NCI-H82 (cell line): ENCODE measurements around the gene DPH2.

ENCODE experiments used
- DNase-seq: peaks from one replicate; lab custom pipeline; 2025; lab: John Stamatoyannopoulos, UW

The DPH2 gene

DNA sequence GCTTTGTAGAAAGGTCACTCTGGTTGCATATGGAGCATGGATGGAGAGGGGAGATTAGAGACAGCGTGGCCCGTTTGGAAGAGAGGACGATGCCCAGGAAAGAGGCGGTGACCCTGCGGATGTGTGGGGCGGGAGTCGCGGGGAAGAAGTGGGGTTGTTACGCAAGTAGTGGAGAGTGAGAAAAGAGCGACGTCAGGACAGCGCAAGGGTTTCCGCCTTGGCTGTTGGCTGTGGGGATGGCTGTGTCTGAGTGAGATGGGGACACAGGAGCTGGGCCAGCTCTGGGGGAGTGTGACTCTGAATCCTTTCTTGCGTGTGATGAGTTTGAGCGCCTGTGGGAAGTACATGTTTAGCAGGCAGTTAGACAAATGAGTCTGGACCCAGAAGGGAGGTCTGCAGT lies 13.0 kb downstream of the DPH2 start:
- DNase-seq: no peak

DNA sequence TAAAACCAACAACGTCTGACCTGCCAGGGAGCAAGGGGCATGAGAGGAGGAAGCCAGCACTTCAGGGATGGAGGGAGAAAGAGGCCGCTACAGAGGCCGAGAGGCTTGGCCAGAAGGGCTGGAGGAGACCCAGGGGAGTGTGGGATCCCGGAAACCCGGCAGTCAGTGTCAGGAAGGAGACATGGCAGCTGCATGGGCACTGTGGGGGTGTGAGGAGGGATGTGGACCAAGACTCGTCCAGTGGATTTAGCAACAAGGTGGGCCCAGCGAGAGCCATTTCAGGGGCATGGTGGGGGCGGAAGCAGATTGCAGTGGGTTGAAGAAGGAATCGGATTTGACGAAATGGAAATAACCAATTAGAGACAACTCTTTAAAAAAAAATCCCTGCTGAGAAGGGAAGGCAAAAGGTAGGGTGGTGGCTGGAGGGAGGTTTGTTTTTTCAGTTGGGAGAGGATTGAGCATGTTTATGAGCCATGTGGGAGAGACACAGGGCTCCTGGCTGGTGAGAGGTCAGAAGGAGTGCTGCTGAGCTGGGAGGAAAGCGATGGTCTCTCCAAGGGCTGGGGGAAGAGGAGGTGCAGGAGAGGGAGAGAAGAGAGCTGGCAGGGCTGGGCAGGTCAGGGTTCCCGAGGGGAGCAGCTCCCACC lies 13.6 kb downstream of the DPH2 start:
- no peak for DNase-seq

DNA sequence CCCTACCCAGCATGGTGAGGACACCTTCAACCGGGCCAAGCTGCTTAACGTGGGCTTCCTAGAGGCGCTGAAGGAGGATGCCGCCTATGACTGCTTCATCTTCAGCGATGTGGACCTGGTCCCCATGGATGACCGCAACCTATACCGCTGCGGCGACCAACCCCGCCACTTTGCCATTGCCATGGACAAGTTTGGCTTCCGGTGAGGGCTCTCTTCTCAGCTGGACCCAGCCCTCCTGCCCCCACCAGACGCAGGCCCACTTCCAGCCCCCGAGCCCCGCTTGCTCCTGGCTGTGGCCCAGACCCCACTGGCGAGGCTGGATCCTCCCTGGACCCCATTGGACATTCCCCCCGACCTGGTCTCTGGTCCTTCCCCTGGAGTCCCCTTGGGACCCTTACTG lies 15.0 kb downstream of the DPH2 start:
- DNase-seq: no peak

DNA sequence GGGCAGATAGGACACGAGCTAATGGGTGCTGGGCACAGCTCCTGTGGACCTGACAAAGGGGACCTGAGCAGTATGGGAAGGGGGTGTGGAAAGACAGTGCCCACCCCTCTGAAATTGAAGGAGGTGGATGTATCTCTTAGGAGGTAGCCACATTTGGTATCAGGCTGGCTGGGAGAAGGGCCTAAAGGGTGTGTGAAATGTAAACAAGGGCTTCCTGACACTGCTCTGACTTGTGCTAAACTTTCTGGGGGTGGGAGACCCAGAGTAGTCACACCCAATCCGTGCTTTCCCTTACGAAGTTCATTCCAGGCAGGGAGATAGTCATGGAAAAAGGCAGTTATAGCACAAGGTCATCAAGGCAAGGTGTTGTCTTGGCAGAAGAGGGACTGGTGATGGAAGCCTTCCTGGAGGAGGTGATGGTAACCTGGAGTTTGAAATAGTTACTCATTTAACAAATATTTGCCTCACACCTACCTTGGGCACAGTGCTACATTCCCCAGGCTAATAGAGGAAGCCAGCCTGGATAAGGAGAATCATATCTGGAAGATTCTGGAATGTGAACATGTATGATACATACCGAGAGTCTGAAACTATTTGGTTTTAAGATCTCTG lies 16.3 kb downstream of the DPH2 start:
- no peak for DNase-seq

DNA sequence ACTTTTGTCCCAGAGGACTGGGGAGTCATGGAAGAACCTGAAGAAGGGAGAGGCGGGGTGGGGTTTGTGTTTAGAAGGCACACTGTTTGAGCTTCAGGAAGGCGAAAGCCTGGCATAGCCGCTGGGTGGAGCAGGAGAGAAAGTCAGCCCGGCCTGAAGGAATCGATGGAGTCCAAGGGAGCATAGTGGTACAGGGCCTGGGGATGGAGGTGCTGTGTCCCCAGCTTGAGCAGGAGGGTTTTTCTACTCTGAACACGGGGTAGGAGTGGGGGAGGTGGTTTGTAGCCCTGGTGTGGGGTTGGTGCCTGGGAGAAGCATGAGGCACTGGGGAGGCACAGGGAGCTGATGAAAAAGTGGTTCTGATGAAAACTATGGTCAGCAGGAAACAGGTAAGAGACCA lies 16.9 kb downstream of the DPH2 start:
- no peak for DNase-seq

DNA sequence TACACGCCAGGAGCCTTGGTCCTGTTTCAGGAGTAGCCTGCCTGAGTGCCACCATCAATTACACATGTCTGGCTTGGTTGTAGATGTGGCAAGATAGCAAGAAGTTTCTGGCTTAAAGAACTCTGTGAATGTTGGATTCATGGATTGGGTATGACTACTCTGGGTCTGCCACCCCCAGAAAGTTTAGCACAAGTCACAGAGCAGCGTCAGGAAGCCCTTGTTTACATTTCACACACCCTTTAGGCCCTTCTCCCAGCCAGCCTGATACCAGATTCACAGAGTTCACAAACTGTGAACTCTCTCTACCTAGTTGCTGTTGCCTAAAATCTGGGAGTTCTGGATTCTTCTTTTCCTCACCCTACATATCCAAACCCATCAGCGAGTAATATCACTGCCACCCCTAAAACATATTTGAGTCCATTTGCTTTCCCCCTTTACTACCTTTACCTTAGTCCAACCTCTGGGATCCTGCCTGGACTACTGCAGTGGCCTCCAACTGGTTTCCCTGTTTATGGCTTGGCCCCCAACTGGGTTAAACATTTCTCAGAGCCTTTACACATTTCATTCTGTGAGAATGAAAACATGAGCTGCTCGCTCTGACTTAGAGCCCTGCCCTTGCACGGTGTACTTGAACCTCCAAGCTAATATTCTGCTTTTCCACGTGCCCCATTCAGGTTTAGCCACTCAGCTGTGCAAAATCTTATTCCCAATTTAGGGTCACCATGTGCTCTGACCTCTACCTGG lies 17.5 kb downstream of the DPH2 start:
- no peak for DNase-seq

DNA sequence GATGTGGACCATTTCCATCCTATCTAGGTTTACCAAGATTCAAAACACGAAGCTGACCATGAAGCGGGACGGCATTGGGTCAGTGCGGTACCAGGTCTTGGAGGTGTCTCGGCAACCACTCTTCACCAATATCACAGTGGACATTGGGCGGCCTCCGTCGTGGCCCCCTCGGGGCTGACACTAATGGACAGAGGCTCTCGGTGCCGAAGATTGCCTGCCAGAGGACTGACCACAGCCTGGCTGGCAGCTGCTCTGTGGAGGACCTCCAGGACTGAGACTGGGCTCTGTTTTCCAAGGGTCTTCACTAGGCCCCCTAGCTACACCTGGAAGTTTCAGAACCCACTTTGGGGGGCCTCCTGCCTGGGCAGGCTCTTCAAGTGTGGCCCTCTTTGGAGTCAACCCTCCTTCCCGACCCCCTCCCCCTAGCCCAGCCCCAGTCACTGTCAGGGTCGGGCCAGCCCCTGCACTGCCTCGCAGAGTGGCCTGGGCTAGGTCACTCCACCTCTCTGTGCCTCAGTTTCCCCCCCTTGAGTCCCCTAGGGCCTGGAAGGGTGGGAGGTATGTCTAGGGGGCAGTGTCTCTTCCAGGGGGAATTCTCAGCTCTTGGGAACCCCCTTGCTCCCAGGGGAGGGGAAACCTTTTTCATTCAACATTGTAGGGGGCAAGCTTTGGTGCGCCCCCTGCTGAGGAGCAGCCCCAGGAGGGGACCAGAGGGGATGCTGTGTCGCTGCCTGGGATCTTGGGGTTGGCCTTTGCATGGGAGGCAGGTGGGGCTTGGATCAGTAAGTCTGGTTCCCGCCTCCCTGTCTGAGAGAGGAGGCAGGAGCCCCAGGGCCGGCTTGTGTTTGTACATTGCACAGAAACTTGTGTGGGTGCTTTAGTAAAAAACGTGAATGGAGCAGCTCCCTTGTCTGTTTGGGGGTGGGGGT lies 20.7 kb downstream of the DPH2 start:
- DNase-seq: peak; percentile 59

DNA sequence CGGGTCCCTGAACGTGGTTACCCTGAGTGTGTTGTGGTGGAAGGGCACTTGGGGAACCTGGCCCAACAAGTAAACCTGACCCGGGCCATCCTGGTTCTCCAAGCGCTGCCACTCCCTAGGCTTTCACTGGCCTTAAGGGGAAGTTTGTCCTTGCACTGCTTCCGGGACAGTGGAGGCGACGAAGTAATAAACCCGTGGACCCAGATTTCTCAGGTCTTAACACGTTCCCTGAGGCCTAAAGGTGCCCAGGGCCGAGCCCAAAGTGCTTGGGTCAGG lies 21.3 kb downstream of the DPH2 start:
- no peak for DNase-seq

DNA sequence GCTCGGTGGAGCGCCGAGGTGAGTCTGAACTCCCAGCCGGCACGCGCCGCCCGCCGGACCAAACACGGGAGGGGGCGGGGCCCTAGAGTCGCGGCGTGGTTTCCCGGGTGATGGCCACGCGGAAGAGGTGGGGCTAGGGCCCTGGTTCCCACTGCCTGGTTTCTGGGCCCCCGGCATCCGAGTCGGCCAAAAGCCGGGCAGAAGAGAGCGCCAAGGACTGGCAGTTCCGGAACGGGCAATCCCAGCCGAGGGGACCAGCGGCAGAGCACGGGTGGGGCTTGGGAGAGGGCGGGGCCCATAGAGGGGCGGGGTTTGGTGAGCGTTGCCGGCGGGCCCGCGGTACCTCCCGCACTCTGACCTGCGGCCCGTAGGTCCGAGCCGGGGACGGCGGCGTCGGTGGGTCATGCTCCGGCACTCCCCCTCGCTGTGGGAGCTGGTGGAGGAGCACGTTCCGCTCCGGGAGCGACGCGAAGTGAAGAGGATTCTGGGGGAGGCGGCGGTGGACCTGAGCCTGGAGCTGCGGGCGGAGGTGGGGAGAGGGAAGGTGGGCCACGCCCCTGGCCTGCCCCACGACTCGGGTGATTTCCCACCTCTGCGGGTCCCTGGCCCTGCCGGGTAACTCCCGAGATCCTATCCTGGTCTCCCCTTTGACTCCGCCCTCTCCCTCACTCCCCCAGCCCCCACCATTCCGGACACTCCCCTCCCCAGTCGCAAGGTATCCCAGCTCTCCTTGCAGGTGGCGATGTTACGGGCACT lies 21.8 kb downstream of the DPH2 start, which contains the start of gene CCDC24:
TSS of gene CCDC24 (plus strand) at position 124 of the 756 bp plus-strand sequence. CDS start at position 404, 280 bp downstream.
- peak; percentile 83 for DNase-seq

DNA sequence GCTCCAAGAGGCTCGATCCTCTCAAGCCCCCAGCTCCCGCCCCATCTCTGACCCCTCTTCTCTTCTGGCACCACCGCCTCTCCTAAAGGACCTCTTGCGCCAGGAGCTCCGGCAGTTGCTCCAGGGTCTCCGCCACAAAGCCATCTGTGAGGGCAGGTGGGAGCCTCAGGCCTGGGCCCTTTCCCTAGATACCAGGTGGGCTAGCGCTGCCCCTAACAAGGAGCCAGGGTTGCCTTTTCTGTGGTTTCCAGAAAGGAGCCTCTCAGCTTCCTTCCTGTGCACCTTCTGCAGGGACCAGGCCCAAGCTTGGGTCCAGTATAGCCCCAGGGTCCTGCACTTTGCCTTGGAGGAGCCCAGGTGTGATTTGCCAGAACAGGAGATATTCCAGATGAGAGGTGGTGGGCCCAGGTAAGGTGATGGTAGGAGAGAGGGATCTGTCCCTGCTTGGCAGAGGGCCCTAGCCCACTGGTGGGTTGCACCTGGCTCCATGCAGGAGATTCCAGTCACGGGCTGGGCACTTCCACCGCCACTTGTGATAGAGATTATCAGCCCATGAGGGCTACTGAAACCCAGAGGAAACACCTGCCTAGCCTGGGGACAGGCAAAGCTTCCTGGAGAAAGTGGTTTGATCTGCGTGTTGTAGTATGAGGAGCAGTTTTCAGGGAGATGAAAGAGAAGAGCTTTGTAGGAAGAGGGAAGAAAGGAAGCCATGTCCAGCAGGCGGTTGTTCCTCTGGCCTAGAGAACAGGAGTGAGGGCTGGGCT lies 22.6 kb downstream of the DPH2 start:
- DNase-seq: no peak

DNA sequence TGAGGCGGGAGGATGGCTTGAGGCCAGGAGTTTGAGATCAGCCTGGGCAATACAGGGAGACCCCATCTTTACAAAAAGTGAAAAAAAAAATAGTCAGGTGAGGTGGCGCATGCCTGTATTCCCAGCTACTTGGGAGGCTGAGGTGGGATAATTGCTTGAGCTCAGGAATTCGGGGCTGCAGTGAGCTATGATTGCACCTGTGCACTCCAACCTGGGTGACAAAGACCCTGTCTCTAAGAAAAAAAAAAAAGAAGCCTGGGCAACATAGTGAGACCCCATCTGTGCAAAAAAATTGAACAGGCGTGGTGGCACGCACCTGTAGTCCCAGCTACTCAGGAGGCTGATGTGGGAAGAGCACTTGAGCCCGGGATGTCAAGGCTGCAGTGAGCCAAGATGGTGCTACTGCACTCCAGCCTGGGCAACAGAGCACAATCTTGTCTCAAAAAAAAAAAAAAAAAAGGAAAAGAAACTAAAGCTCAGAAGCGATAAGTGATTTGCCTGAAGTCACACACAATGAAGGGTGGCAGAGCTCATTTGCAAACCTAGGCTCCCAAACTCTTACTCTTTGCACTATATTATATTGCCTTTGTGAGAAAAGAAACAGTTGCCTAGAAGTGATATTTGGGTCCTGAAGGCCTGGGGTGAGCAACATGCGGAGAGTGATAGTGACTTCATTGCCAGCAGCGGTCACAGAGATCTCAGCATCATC lies 23.6 kb downstream of the DPH2 start:
- DNase-seq: no peak

DNA sequence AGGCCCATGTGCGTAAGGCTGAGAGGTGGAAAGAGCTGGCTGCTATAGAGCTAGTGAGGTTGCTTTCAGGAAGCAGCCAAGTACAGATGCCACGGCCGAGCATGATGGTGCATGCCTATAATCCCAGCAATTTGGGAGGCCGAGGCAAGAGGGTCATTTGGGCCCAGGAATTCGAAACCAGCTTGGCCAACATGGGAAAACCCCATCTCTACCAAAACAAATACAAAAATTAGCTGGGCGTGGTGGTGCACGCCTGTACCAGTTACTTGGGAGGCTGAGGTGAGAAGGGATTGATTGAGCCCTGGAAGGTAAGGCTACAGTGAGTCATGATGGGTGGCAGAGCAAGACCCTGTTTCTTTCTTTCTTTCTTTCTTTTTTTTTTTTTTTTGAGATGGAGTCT lies 24.3 kb downstream of the DPH2 start:
- no peak for DNase-seq

DNA sequence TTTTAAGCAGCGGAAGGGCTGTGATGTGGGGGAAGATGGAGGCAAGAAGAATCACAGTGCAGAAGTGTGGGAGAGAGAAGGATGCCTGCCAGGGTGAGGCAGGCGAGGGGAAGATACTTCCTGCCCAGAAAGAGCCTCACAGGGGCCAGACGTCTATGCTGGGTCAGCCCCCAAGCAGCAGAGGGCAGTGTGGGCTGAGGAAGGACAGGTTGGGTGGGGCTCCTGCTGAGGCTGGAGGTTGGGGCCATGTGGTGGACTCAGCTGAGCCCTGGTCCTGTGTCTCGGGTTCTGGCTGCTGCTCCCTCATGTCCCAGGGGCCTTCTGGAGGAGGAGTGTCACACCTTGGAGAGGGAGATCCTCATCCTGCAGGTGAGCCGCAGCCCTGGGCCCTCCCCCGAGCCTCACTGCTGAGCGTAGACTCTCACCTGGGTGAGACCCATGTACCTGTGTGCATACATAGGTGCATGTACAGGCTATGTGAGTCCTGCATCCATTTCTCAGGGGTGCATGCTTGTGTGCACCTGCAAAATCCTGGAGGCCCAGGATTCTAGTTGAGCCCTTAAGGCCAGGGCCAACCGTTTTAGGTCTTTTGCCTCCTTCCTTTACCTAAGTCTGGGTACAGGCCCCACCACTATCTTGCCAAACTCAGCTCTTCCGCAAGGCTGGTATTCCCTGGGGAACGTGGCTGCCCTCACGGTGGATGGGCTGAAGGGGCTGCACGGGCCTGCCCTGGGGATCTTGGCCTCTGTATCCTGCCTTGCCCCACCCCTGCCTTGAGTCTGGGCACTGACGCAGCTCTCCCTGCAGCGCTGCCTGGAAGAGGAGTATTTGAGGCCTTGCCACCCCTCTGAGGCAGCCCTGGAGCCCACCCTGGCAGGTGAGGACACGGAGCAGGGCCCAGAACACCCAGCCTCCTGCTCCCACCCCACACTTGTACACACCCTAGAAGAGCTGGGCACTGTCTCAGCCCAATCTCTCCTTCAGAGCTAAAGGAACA lies 25.3 kb downstream of the DPH2 start:
- DNase-seq: peak; percentile 79

DNA sequence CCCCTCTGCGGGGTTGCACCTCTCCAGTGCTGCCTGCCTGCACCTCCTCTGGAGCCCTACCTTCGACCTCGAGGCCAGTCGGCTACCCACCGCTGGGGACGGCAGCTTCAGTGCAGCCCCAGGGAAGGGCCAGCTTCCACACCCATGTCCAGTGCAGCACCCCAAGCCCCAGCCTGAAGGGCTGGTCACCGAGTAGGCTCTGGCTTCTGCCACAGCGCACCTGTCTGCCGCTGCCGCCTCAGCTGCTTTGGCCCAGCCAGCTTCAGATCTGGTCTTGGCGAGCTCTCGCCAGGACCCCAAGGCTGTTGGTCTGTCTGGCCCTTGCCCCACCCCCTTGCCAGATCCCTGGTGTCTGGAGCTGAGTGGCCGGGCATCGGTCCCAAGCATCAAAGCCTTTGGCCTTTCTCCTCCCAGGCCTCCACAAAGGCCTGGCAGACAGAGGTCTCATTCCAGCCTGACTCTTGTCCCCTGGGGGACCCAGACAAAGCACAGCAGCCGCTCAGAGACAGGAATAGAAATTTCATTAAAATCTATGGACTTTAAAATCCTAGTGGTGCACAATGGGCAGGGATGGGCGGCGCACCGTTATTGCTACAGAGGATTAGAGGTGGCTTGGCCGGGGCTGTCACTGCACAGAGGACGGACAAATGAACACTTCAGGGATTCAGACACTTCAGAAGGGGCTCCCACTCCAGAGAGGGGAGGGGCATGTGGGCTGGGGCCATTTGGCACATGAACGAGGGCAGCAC lies 26.3 kb downstream of the DPH2 start:
- no peak for DNase-seq

DNA sequence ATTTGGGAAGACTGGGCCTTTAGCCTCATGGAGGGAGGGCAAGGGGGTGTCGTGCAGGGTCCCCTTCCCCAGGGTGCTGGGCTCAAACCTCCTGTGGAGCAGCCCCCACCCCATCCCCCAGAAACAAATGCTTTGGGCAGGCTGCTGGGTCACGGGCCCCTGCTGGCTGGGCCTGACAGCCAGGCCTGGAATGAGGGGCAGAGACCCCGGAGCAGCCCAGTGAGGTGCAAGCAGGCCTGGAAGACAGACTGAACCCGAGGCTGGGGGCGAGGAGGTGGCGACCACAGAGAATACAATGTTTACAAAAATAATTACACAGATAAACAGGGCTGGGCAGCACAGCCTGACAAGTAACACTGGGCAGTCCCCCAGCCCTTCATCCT lies 26.9 kb downstream of the DPH2 start:
- no peak for DNase-seq

DNA sequence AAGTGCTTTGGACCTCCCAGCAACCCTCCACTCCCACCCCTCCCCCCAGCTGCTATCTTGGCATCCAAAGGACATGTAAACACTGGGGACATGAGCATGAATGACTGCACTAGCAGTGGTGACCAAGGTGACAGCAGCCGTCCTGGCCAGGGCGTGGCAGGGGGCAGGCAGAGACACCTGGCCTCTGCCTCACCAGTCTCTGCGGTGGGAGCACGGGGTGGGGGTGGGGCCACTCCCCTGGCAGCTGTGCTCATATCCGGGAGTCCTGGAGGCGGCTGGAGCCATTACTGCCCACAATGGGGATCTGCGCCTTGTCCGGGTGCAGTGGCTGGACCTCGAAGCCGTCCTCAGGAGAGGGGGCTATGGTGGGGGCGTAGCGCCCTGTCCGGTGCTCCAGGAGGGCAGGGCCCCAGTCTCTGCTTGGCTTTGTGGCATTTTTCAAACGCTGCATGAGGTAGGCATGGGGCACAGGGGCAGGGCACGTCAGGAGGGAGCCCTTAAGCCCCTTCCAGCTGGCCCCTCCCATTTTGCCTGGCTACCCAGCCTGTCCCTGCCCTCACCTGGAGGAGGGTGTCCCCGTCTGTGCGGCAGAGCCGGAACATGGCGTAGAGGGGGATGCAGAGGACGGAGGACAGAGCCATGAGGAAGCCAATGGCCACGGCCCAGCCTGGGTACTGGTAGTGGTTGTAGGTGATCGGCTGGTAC lies 27.6 kb downstream of the DPH2 start:
- no peak for DNase-seq

DNA sequence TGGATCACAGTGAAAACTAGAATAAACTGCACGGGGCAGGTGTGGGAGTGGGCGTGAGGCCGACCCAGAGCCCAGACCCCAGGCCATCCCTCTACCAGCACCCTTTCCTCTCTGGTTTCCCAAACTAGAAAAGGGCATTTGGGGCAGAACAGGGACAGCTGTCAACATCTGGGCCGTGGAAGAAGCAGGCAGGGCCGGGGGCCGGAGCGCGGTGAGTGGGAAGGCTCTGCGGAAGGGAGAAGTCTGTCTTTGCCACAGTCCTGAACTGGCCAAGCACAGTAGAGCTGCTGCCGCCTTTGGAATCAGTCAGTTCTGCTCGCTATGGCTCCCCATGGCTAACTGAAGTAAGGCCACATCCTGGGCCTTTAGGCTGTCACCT lies 28.2 kb downstream of the DPH2 start:
- DNase-seq: no peak

DNA sequence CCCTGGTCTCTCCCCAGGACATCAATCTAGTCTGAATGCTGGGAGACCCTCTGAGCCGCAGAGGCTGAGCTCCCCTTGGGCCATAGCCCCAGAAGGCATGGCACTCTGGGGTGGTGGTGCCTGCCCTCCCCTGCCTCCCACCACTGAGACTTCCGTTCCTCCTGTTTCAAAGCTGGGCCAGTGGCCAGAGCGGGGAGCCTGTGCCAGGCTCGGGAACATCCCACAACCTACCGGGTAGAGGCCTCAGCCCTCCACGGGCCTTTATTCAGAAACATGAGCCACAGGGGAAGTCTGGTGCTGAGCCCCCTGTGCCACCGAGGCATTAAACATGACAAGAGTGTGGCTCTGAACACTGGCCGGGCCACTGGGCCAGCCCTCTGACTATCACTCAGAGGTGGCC lies 29.6 kb downstream of the DPH2 start:
- DNase-seq: no peak
